K562 (cell line): ENCODE measurements around the gene BRF1.

Source experiments
- BRD4 ChIP-seq: fragments of 200-600 bp; sonication (generic); IDR thresholded peaks from 2 replicates; pipeline ENCODE4 v1.6.1; 2017; ENCODE audit warnings: inconsistent platforms
- CREM ChIP-seq: IDR thresholded peaks from 2 replicates; pipeline ENCODE4 v1.6.1; 2014; ENCODE audit warnings: antibody characterized with exemption, low read depth
- ELF1 ChIP-seq: fragments of 200-800 bp; sonication (Bioruptor generic); IDR thresholded peaks from 2 replicates; pipeline ENCODE4 v1.6.1; 2016; ENCODE audit warnings: missing genetic modification characterization, missing compliant biosample characterization
- EZH2 ChIP-seq: IDR thresholded peaks from 2 replicates; pipeline ENCODE4 v1.6.1; 2012; ENCODE audit warnings: low read depth, mild to moderate bottlenecking, inconsistent platforms, low read length, borderline replicate concordance
- GATA2 ChIP-seq: sonication (generic); formaldehyde crosslinking; IDR thresholded peaks from 2 replicates; pipeline ENCODE4 v1.4.0; 2020; ENCODE audit warnings: mild to moderate bottlenecking, missing genetic modification reagents
- HDAC2 ChIP-seq: fragments of 450-650 bp; IDR thresholded peaks from 2 replicates; pipeline ENCODE4 v1.6.1; 2016; ENCODE audit warnings: mild to moderate bottlenecking
- MAX ChIP-seq: sonication (generic); formaldehyde crosslinking; IDR thresholded peaks from 2 replicates; pipeline ENCODE4 v1.9.0; 2022; ENCODE audit warnings: mild to moderate bottlenecking, missing genetic modification reagents
- MTA1 ChIP-seq: fragments of 450-650 bp; IDR thresholded peaks from 2 replicates; pipeline ENCODE4 v1.6.1; 2017; ENCODE audit warnings: borderline replicate concordance
- POLR2A ChIP-seq: fragments of 450-650 bp; conservative IDR thresholded peaks from 2 replicates; pipeline ENCODE4 v1.6.1; 2016
- RAD21 ChIP-seq, 2 experiments: fragments of 250-450 bp in 1 of 2; fragments of 450-650 bp in 1 of 2; sonication (Bioruptor Pico) in 1 of 2; formaldehyde crosslinking in 1 of 2; IDR thresholded peaks in 1 of 2; conservative IDR thresholded peaks in 1 of 2; 2 replicates each; pipeline versions ENCODE4 v1.4.0 to v1.8.0; 2020 to 2022; ENCODE audit warnings: mild to moderate bottlenecking in 2 of 2, moderate library complexity in 1 of 2
- ZNF133 ChIP-seq: fragments of 250-450 bp; sonication (Bioruptor Pico); IDR thresholded peaks from 2 replicates; pipeline ENCODE4 v1.4.0; 2020; ENCODE audit warnings: mild to moderate bottlenecking
- ZNF57 ChIP-seq: fragments of 450-650 bp; formaldehyde crosslinking; IDR thresholded peaks from 2 replicates; pipeline ENCODE4 v1.4.0; 2020; ENCODE audit warnings: mild to moderate bottlenecking, moderate library complexity
- TF ChIP-seq, protein P1 (sequence below), 3 experiments: IDR thresholded peaks in 2 of 3; conservative IDR thresholded peaks in 1 of 3; 2 replicates each; pipeline ENCODE4 v1.5.1; 2011 to 2012; ENCODE audit warnings: low read length in 3 of 3, mild to moderate bottlenecking in 3 of 3, control low read depth in 2 of 3, improper control_type of control experiment in 1 of 3, inconsistent platforms in 1 of 3, low read depth in 1 of 3, mixed read lengths in 1 of 3, moderate library complexity in 1 of 3; ENCODE audit not compliant: insufficient read depth in 2 of 3

DNA sequence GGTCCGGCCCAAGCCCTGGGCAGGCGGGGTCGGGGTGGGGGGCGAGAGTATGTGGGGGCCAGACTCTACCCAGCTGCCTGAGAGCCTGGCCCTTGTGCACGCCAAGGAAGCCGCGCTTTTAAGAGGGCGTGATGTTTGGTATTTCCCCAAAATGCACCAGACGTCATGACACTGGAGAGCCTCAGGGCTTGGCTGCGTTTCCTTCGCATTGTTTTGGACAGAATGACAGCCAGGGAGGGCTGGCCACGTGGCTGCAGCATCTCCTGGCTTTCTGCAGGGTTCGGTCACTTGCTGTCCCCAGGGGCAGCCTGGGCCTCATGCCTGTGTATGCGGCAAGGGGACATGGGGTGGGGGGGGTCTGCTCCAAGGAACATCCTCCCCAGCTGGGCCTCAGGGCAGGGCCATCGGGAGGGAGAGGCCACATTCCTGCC is 103.6 kb downstream of the BRF1 start:
- no peak for TF ChIP-seq HDAC2
- TF ChIP-seq BRD4, result no peak
- TF ChIP-seq RAD21 (CRISPR knock-in tag; conservative IDR thresholded peaks at IDR 0.05 in 1 of 2, IDR thresholded peaks at IDR 0.05 in 1 of 2), result no peak
- TF ChIP-seq, protein P1, sequence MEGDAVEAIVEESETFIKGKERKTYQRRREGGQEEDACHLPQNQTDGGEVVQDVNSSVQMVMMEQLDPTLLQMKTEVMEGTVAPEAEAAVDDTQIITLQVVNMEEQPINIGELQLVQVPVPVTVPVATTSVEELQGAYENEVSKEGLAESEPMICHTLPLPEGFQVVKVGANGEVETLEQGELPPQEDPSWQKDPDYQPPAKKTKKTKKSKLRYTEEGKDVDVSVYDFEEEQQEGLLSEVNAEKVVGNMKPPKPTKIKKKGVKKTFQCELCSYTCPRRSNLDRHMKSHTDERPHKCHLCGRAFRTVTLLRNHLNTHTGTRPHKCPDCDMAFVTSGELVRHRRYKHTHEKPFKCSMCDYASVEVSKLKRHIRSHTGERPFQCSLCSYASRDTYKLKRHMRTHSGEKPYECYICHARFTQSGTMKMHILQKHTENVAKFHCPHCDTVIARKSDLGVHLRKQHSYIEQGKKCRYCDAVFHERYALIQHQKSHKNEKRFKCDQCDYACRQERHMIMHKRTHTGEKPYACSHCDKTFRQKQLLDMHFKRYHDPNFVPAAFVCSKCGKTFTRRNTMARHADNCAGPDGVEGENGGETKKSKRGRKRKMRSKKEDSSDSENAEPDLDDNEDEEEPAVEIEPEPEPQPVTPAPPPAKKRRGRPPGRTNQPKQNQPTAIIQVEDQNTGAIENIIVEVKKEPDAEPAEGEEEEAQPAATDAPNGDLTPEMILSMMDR (IDR thresholded peaks at IDR 0.05 in 2 of 3, conservative IDR thresholded peaks at IDR 0.05 in 1 of 3; ENCODE audit: insufficient read depth in 2 of 3, low read depth in 1 of 3, low read length in 3 of 3), result no peak
- no peak for TF ChIP-seq MTA1
- no peak for TF ChIP-seq CREM
- no peak for TF ChIP-seq GATA2 (CRISPR knock-in tag)
- TF ChIP-seq ZNF133 (CRISPR knock-in tag), result no peak
- no peak for TF ChIP-seq POLR2A
- no peak for TF ChIP-seq ELF1 (tag)
- TF ChIP-seq ZNF57 (CRISPR knock-in tag), result no peak
- no peak for TF ChIP-seq MAX
- no peak for TF ChIP-seq EZH2
